SU-DHL-6 (cell line): Measurements from ENCODE around the gene SLC30A4.

Experiments used
- H2AFZ ChIP-seq: fragments of 200-600 bp; sonication (generic); 2 replicates; pipeline ENCODE4 v1.6.1; 2014; ENCODE audit warnings: low read depth, mild to moderate bottlenecking, moderate library complexity, mixed read lengths, antibody characterized with exemption, low read length; ENCODE audit not compliant: severe bottlenecking
- H3F3A ChIP-seq: fragments of 200-600 bp; shearing (Covaris generic); 2 replicates; pipeline ENCODE4 v1.6.0; 2016; ENCODE audit warnings: antibody characterized with exemption, mild to moderate bottlenecking; ENCODE audit not compliant: insufficient read depth
- H3K27ac ChIP-seq: fragments of 200-600 bp; sonication (generic); 2 replicates; pipeline ENCODE4 v1.5.1; 2016; ENCODE audit warnings: low read depth, mild to moderate bottlenecking, low read length, moderate library complexity, mixed read lengths
- H3K27me3 ChIP-seq: fragments of 200-600 bp; sonication (generic), shearing (Covaris generic); 2 replicates; pipeline ENCODE4 v1.6.0; 2014; ENCODE audit warnings: mild to moderate bottlenecking, low read length
- H3K36me3 ChIP-seq: fragments of 200-600 bp; sonication (generic); 2 replicates; pipeline ENCODE4 v1.6.1; 2014; ENCODE audit warnings: mild to moderate bottlenecking, low read length, mixed read lengths
- H3K4me2 ChIP-seq: fragments of 300-600, 200-600 bp; shearing (Covaris generic), sonication (generic); 2 replicates; pipeline ENCODE4 v1.6.0; 2014; ENCODE audit warnings: low read length, low read depth, mild to moderate bottlenecking; ENCODE audit not compliant: poor library complexity, severe bottlenecking
- H3K4me3 ChIP-seq: fragments of 200-600 bp; sonication (generic); 2 replicates; pipeline ENCODE4 v1.5.1; 2014; ENCODE audit warnings: antibody characterized with exemption, low read length, mild to moderate bottlenecking, mixed read lengths; ENCODE audit not compliant: insufficient read depth, poor library complexity, severe bottlenecking
- H3K79me2 ChIP-seq: fragments of 200-600 bp; sonication (generic); 2 replicates; pipeline ENCODE4 v1.6.1; 2014; ENCODE audit warnings: mild to moderate bottlenecking, low read length, moderate library complexity; ENCODE audit not compliant: insufficient read depth
- H3K9ac ChIP-seq: fragments of 200-600 bp; sonication (generic); 2 replicates; pipeline ENCODE4 v1.7.0; 2014; ENCODE audit warnings: mild to moderate bottlenecking, low read length
- H3K9me2 ChIP-seq: fragments of 200-600 bp; sonication (generic); replicated peaks from 2 replicates; pipeline ENCODE4 v1.6.1; 2014; ENCODE audit warnings: low read length; ENCODE audit not compliant: insufficient read depth
- H3K9me3 ChIP-seq: fragments of 200-600 bp; sonication (generic); 2 replicates; pipeline ENCODE4 v1.6.1; 2014; ENCODE audit warnings: low read length, mixed read lengths; ENCODE audit not compliant: insufficient read depth
- H4K20me1 ChIP-seq: fragments of 200-600 bp; sonication (generic); 2 replicates; pipeline ENCODE4 v1.6.1; 2014; ENCODE audit warnings: low read depth, mild to moderate bottlenecking, antibody characterized with exemption, low read length, moderate library complexity, mixed read lengths
- EZH2phosphoT487 ChIP-seq: fragments of 200-600 bp; sonication (generic), shearing (Covaris generic); conservative IDR thresholded peaks from 2 replicates; pipeline ENCODE4 v1.6.1; 2018; ENCODE audit warnings: mild to moderate bottlenecking, antibody characterized with exemption, low read length, moderate library complexity, mixed read lengths
- TF ChIP-seq, protein P1 (sequence below): fragments of 200-600 bp; sonication (generic); IDR thresholded peaks from one replicate; pipeline ENCODE4 v1.5.1; 2017; ENCODE audit warnings: antibody characterized with exemption, mild to moderate bottlenecking, low read length, moderate library complexity; ENCODE audit not compliant: insufficient read depth, poor library complexity, severe bottlenecking

SLC30A4 gene

DNA sequence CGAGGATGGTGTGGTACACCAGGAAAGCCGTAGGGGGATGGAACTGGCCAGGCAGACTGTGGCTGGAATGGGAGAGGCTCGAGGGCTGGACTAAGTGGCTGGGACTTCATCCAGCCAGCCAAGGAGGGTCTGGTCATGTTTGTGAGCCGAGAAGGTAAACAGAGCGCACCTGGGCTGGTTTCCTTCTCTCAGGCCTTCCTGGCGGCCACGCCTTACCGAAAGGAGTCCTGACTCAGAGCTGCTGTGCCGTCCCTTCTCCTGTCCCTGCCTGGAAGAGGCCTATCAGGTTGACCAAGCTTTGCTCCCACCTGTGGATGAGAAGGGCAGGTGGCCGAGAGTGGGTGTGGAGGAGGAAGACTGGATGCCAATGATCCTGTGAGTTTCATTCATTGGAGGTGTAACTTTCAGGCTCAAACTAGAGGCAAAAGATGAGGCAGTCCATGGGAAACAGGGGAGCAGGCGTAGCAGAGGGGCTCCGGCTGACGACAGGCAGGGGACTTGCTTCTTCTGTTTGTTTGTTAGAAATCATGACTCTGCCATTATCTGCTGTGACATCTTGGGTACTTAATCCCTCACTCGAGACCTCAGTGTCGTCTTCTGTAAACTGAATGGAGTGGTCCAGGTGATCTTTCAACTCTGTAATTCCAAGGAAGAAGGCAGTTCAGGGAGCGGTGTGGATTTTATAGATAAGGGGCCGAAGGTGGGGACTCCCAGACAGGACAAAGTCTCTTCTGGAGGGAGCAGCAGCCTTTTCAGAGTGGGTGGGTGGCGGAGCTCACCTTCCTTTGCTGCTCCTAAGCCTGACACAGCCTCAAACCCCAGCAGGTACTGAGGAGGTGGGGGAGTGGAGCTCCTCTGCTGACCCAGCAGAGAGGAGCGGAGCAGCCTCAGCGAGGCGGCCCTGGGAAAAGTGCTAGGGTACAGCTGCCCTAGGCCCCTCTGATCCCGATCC lies 72.4 kb downstream of the SLC30A4 start:
- Histone ChIP-seq H3F3A (no peaks in the 10 kb centered on the region), H3K79me2 (no peaks in the 10 kb centered on the region), H3K9ac (no peak overlapping the region), H3K27me3 (no peaks in the 10 kb centered on the region), H3K4me3 (no peak overlapping the region), H2AFZ (no peak overlapping the region), H3K36me3 (no peaks in the 10 kb centered on the region), H3K9me2 (no peaks in the 10 kb centered on the region), H3K27ac (no peak overlapping the region), H3K4me2 (no peak overlapping the region), H4K20me1 (no peaks in the 10 kb centered on the region), H3K9me3 (no peaks in the 10 kb centered on the region)
- TF ChIP-seq, protein P1, sequence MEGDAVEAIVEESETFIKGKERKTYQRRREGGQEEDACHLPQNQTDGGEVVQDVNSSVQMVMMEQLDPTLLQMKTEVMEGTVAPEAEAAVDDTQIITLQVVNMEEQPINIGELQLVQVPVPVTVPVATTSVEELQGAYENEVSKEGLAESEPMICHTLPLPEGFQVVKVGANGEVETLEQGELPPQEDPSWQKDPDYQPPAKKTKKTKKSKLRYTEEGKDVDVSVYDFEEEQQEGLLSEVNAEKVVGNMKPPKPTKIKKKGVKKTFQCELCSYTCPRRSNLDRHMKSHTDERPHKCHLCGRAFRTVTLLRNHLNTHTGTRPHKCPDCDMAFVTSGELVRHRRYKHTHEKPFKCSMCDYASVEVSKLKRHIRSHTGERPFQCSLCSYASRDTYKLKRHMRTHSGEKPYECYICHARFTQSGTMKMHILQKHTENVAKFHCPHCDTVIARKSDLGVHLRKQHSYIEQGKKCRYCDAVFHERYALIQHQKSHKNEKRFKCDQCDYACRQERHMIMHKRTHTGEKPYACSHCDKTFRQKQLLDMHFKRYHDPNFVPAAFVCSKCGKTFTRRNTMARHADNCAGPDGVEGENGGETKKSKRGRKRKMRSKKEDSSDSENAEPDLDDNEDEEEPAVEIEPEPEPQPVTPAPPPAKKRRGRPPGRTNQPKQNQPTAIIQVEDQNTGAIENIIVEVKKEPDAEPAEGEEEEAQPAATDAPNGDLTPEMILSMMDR, result no peak
- TF ChIP-seq EZH2phosphoT487, result no peak

- TF ChIP-seq EZH2phosphoT487, result no peak
- TF ChIP-seq, protein P1, result no peak
- H3K4me2 ChIP-seq, result no peak overlapping the region
These were observed 73.2 kb downstream of the SLC30A4 start for GRCh38 chr15:45449395-45449794.

GRCh38 chr15:45448066-45448915 lies 74.3 kb downstream of the SLC30A4 start:
- Histone ChIP-seq H2AFZ (no peak overlapping the region), H3K27ac (no peak overlapping the region), H3K79me2 (no peaks in the 10 kb centered on the region), H4K20me1 (no peaks in the 10 kb centered on the region), H3K4me2 (no peak overlapping the region), H3K4me3 (no peak overlapping the region), H3F3A (no peaks in the 10 kb centered on the region), H3K9ac (no peak overlapping the region), H3K36me3 (no peaks in the 10 kb centered on the region), H3K9me3 (no peaks in the 10 kb centered on the region), H3K9me2 (no peaks in the 10 kb centered on the region), H3K27me3 (no peaks in the 10 kb centered on the region)
- no peak for TF ChIP-seq EZH2phosphoT487
- TF ChIP-seq, protein P1, result no peak

More at GRCh38 chr15:45449395-45449794, 73.2 kb downstream of the SLC30A4 start:
- Histone ChIP-seq H3K9ac (no peak overlapping the region), H3K9me3 (no peaks in the 10 kb centered on the region), H2AFZ (no peak overlapping the region), H3K4me3 (no peak overlapping the region), H4K20me1 (no peaks in the 10 kb centered on the region), H3K27ac (no peak overlapping the region), H3K27me3 (no peaks in the 10 kb centered on the region), H3F3A (no peaks in the 10 kb centered on the region), H3K36me3 (no peaks in the 10 kb centered on the region), H3K79me2 (no peaks in the 10 kb centered on the region), H3K9me2 (no peaks in the 10 kb centered on the region)
